NCI-H524 treated with DMSO at 0.1 percent for 48 hours (cell line): ENCODE results near the gene AP1S3.

ENCODE experiments used
- DNase-seq: peaks from one replicate; lab custom pipeline; 2025; lab: John Stamatoyannopoulos, UW

AP1S3 gene

GRCh38 chr2:223724861-223725260 is 112.5 kb downstream of the AP1S3 start:
- no peak for DNase-seq

GRCh38 chr2:223723954-223724411 is 113.4 kb downstream of the AP1S3 start:
- no peak for DNase-seq

GRCh38 chr2:223722226-223722625 is 115.2 kb downstream of the AP1S3 start:
- no peak for DNase-seq

GRCh38 chr2:223721746-223722145 is 115.6 kb downstream of the AP1S3 start:
- DNase-seq = no peak

GRCh38 chr2:223720367-223720766 is 117.0 kb downstream of the AP1S3 start:
- DNase-seq = no peak

- DNase-seq = no peak
Observed at GRCh38 chr2:223712642-223713041, 124.7 kb downstream of the AP1S3 start.

- no peak for DNase-seq
Observed at GRCh38 chr2:223711596-223712326, 125.6 kb downstream of the AP1S3 start.
